GM19395 (cell line): ENCODE data around the gene UGT1A10.
"Not testable (repeated sequence)": the region's sequence is repeated elsewhere in the genome, so short reads cannot be mapped to it uniquely, and the experiment has no call there.

Experiments used
- ATAC-seq: cut with Tn5 transposase; IDR thresholded peaks from one replicate; pipeline ENCODE4 v1.9.1; 2021; ENCODE audit warnings: mild to moderate bottlenecking, moderate library complexity; ENCODE audit not compliant: unreplicated experiment

The UGT1A10 gene

GRCh38 chr2:233736868-233737653, 100.8 kb downstream of the UGT1A10 start:
- ATAC-seq: not testable (repeated sequence)

DNA sequence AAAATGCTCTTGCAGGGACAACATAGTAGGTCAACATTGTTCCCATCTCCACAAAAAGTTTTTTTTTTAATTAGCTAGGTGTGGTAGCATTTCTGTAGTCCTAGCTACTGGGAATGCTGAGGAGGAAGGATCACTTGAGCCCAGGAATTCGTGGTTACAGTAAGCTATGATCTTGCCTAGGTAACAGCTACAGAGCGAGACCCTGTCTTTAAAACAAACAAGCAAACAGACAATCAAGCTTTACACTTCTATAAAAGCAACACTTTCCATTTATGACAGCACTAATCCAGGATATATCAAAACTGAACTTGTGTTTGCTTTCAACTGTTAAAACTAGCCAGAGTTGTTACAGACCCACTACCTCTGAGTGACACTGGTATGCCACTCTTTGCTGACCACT, 104.6 kb downstream of the UGT1A10 start:
- ATAC-seq: no peak

DNA sequence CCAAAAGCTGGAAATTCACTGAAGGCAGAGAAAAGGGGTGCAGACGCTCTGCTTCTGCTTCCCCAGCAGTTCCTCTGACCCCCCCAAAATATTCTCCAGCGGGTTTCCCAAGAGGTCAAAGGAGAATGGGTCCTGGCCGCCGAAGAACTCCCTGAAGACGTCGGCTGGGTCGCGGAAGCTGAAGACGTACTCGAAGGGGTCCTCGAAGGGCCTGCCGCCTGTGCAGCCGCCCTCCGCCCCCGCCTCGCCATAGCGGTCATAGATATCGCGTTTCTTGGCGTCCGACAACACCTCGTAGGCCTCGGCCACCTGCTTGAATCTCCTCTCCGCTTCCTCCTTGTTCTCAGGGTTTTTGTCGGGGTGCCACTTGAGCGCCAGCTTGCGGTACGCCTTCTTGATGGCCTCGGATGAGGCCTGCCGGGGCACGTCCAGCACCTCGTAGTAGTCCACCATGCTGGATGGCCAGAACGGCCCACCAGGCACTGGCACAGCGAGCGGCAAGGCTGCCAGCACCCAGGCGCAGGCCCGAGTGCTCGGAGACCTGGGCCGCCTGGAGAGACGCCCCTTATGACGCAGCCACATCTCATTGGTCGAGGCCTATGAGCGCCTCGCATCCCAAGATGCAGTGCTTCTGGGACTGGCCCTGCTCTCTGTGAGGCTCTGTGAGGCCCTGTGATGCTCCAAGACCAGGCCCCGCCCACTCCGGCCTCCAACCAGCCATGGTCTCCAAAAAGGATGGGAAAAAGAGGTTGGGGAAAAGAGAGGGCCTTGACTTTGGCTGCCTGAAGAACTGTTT, 107.4 kb downstream of the UGT1A10 start:
- no peak for ATAC-seq

GRCh38 chr2:233745073-233745755, 109.0 kb downstream of the UGT1A10 start:
- no peak for ATAC-seq

DNA sequence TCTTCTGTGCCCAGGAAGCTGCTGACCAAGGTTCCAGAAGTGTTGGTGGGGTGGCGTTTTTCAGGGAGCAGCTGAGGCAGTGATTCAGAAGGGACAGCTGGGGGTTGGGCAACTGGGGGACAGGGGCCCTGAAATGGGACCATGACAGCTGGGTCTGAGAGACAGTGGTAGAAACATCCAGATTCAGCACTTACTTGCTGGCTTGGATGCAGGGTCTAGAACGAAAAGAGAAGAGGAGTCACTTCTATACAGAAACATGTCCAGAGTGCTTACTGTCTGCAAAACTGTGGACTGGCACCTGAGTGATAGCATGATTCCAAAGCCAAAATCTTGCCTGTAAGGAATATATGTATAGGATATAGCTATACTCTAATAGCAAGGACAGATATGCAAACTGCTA, 109.6 kb downstream of the UGT1A10 start:
- not testable (repeated sequence) for ATAC-seq

DNA sequence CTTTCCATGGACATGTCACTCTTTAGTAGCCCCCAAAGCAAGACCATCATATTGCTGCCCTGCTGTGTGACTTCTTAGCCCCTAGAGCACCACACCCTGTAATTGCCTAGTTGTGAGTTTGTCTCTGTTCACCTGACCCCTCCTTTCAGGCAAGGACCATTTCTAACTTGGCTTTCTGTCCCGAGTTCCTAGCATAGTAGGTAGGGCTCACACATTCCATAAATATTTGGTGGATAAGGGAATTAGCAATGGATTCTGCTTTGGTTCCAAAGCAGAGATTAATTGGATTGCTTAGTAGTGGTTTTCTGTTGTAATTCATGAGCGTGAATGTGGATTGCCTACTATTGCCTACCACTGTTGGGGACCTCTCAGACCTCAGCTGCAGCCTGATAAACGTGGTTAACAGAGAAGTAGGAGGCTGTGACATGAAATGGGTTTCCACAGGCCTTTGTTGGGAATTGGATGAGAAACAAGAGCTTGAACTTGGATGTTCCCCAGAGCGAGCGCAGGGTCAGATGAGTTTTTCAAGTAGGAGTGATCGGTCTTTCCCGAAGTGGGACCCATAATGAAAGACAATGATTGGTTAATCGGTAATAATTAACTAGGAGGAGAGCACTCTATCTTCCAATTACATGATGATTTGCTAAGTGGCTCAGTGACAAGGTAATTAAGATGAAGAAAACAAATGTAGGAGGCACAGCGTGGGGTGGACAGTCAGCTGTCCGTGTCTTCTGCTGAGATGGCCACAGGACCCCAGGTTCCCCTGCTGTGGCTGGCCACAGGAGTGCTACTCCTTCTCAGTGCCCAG, 110.4 kb downstream of the UGT1A10 start:
- ATAC-seq: no peak

- ATAC-seq: no peak
These were observed 111.0 kb downstream of the UGT1A10 start for GRCh38 chr2:233747283-233747544.

- ATAC-seq: not testable (repeated sequence)
These were observed 114.4 kb downstream of the UGT1A10 start for GRCh38 chr2:233750689-233751088.

- not testable (repeated sequence) for ATAC-seq
These were observed 115.2 kb downstream of the UGT1A10 start for GRCh38 chr2:233751212-233752009.

- no peak for ATAC-seq
These were observed 118.8 kb downstream of the UGT1A10 start for GRCh38 chr2:233754872-233755611.

GRCh38 chr2:233756429-233757081, 120.3 kb downstream of the UGT1A10 start:
- ATAC-seq: no peak

GRCh38 chr2:233758141-233758540, 121.9 kb downstream of the UGT1A10 start:
- no peak for ATAC-seq

GRCh38 chr2:233758849-233759248, 122.6 kb downstream of the UGT1A10 start:
- no peak for ATAC-seq

DNA sequence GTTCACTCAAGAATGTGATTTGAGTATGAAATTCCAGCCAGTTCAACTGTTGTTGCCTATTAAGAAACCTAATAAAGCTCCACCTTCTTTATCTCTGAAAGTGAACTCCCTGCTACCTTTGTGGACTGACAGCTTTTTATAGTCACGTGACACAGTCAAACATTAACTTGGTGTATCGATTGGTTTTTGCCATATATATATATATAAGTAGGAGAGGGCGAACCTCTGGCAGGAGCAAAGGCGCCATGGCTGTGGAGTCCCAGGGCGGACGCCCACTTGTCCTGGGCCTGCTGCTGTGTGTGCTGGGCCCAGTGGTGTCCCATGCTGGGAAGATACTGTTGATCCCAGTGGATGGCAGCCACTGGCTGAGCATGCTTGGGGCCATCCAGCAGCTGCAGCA, 123.8 kb downstream of the UGT1A10 start, which contains the start of gene UGT1A1:
TSS of gene UGT1A1 (plus strand) at position 228 of the 400 bp plus-strand sequence. CDS start at position 246, 18 bp downstream.
- ATAC-seq: no peak

- ATAC-seq: no peak
These were observed 125.0 kb downstream of the UGT1A10 start for GRCh38 chr2:233761040-233761769.

- no peak for ATAC-seq
These were observed 128.0 kb downstream of the UGT1A10 start for GRCh38 chr2:233764264-233764663.

DNA sequence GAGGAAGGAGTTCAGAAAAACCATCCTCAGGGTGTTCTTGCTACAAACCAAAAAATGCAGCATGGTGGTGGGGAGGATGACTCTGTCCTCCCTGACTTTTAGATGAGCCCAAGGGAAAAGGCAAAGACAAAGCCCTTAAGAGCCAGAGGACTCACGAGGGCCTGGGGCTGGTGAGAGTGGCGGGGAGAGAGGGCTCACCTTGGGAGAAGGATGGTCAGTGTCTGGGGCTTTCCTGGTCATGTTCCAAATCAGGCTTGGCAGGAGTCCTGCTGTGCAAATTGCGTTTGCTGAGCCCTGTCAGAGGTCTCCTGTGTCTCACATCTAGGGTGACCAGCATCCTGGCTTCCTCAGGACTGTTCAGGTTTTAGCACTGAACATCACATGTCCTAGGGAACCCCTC, 128.5 kb downstream of the UGT1A10 start:
- ATAC-seq: no peak

DNA sequence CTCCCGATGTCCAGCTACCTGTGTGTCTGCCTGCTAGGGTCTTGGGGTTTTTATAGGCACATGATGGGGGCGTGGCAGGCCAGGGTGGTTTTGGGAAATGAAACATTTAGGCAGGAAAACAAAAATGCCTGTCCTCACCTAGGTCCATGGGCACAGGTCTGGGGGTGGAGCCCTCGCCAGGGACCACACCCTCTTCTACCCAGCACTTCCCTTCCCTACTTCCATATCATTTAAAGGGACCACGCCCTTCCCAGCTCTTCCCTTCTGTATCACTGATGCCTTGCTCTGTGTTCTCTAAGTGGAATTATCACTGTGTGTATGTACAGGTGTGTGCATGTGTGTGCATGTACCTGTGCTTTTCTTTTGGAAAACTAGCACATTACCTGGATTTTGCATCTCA, 130.2 kb downstream of the UGT1A10 start:
- ATAC-seq: no peak
